Gastroesophageal sphincter (tissue), 4 donors: ENCODE results near the gene THBS2. TPM values are rescaled to one million over a fixed set of nuclear protein-coding genes. Genes with fewer than 3 reads are reported as not detected.

Experiments
- ATAC-seq: fragments of 150-250 bp; one replicate; pipeline ENCODE4 v1.9.1; 2016; ENCODE audit warnings: mild to moderate bottlenecking, moderate library complexity
- H3K27ac ChIP-seq, 4 donors: fragments of 200-600 bp; sonication (generic) in 3 of 4; 1 replicate in 3 of 4; 2 replicates in 1 of 4; pipeline ENCODE4 v1.5.1; 2016 to 2019
- H3K27me3 ChIP-seq: fragments of 200-600 bp; sonication (generic); one replicate; pipeline ENCODE4 v1.5.1; 2019
- H3K36me3 ChIP-seq, 2 donors: fragments of 200-600 bp; sonication (generic); one replicate each; pipeline ENCODE4 v1.5.1; 2019; ENCODE audit warnings: control low read depth in 1 of 2
- H3K4me1 ChIP-seq, 3 donors: fragments of 200-600 bp; sonication (generic); 1 replicate in 2 of 3; 2 replicates in 1 of 3; pipeline ENCODE4 v1.5.1; 2016 to 2019; ENCODE audit warnings: control low read depth in 2 of 3
- H3K4me3 ChIP-seq, 2 donors: fragments of 200-600 bp; sonication (generic); one replicate each; pipeline ENCODE4 v1.5.1; 2019; ENCODE audit warnings: mild to moderate bottlenecking in 1 of 2, moderate library complexity in 1 of 2
- H3K9me3 ChIP-seq, 3 donors: fragments of 200-600 bp; sonication (generic); one replicate each; pipeline ENCODE4 v1.5.1; 2017 to 2019; ENCODE audit warnings: control low read depth in 2 of 3
- EP300 ChIP-seq: sonication (generic); formaldehyde crosslinking; IDR thresholded peaks from one replicate; pipeline ENCODE4 v1.6.1; 2017; ENCODE audit warnings: antibody characterized with exemption, mild to moderate bottlenecking
- POLR2A ChIP-seq, 2 donors: fragments of 450-650 bp; IDR thresholded peaks; one replicate each; pipeline ENCODE4 v1.6.1; 2017; ENCODE audit warnings: antibody characterized with exemption in 2 of 2, mild to moderate bottlenecking in 2 of 2, moderate library complexity in 1 of 2
- POLR2AphosphoS5 ChIP-seq: sonication (generic); formaldehyde crosslinking; IDR thresholded peaks from one replicate; pipeline ENCODE4 v1.6.1; 2017; ENCODE audit warnings: antibody characterized with exemption
- WGBS, 2 donors: methylation state at CpG; one replicate each; pipeline ENCODE4 v1.1.5; 2018; ENCODE audit warnings: low coverage in 1 of 2; 5-methylcytosine and 5-hydroxymethylcytosine counted together
- total RNA-seq, 4 donors: library from RNA; depleted of rRNA; stranded (reverse); fragments of >200 nt; gene quantifications; one replicate each; pipeline ENCODE4 v1.1.0, GENCODE V29; 2016
- TF ChIP-seq, protein P1 (sequence below), 4 experiments: fragments of 200-600 bp in 2 of 4; fragments of 450-650 bp in 2 of 4; sonication (generic) in 1 of 4; IDR thresholded peaks; one replicate each; pipeline ENCODE4 v1.5.1; 2017 to 2019; ENCODE audit warnings: antibody characterized with exemption in 4 of 4, mild to moderate bottlenecking in 2 of 4, moderate library complexity in 2 of 4

THBS2 gene
- total RNA-seq, 4 donors from 2014 or later: 21.5 to 41.9 (median 35.7) TPM

DNA sequence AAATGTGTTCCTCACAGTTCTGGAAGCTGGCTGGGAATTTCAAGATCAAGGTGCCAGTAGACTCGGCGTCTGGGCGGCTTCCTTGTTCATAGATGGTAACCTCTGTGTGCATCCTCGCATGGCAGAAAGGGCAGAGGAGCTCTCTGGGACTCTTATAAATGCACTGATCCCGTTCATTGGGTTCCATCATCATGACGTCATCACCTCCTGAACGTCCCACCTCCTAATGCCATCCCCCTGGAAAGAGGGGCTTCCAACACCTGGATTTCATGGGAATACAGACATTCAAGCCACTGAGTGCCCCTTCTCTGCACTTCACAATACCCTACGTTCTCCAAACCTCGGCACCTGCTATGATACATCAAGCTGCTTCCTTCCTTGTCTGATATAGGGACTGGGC is 37.5 kb upstream of the THBS2 start:
- H3K4me1 ChIP-seq: peaks cover 0 to 3% (median 0%) of the 10 kb centered on the region in 3 donors
- no peak for ATAC-seq
- TF ChIP-seq, protein P1, sequence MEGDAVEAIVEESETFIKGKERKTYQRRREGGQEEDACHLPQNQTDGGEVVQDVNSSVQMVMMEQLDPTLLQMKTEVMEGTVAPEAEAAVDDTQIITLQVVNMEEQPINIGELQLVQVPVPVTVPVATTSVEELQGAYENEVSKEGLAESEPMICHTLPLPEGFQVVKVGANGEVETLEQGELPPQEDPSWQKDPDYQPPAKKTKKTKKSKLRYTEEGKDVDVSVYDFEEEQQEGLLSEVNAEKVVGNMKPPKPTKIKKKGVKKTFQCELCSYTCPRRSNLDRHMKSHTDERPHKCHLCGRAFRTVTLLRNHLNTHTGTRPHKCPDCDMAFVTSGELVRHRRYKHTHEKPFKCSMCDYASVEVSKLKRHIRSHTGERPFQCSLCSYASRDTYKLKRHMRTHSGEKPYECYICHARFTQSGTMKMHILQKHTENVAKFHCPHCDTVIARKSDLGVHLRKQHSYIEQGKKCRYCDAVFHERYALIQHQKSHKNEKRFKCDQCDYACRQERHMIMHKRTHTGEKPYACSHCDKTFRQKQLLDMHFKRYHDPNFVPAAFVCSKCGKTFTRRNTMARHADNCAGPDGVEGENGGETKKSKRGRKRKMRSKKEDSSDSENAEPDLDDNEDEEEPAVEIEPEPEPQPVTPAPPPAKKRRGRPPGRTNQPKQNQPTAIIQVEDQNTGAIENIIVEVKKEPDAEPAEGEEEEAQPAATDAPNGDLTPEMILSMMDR (IDR thresholded peaks at IDR 0.05): no peak
- no peak for TF ChIP-seq POLR2AphosphoS5
- H3K36me3 ChIP-seq: no peaks in the 10 kb centered on the region
- no peak overlapping the region for H3K4me3 ChIP-seq
- H3K27ac ChIP-seq: peak overlapping the region in 1 of 4 donors; percentile 47
- H3K27me3 ChIP-seq: peaks cover 3% of the 10 kb centered on the region
- WGBS, 2 donors: 76 to 77% methylated on average over 2 to 5 of the region's 9 CpGs
- peaks cover 0 to 13% (median 0%) of the 10 kb centered on the region in 3 donors for H3K9me3 ChIP-seq

DNA sequence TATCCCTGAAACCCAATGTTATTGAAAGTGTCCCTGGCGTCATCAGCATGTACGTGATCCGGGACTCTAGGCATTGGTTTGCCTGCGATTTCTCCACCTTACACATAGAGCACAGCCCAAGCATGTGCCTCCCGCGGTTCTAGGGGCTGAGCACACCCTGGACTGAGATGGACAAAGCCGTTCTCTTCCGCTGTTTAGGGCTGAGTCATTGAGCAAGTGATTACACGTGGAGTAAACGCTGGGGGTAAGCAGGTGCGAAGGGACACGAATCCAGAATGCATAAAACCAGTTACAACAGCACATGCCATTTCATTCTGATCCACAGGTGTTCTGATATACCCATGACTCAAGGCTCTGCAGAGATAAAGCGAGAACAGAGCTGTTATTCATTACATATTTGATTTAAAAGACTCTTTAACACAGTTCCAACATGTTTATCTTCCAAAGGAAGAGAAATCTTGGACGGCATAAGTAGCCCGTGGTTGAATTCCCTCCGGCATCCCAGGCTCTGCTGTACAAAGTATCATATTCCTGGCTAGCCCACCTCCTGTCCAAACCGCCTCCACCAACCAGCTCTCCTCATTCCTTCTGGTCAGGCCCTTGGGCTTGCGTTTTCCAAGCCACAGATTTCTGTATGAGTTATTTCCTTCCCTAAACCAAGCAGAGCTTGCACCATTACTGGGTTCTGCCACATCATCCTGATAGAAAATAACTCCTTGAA is 36.1 kb upstream of the THBS2 start:
- Histone ChIP-seq H3K27me3 (peaks cover 3% of the 10 kb centered on the region), H3K9me3 (peaks cover 0 to 5% (median 0%) of the 10 kb centered on the region in 3 donors), H3K27ac (peak overlapping the region in 3 of 4 donors; percentile 14 to 47 (median 31)), H3K4me1 (peaks cover 0 to 3% (median 0%) of the 10 kb centered on the region in 3 donors), H3K4me3 (no peak overlapping the region), H3K36me3 (no peaks in the 10 kb centered on the region)
- ATAC-seq: peak; percentile 57
- 70 to 74% methylated on average over 13 to 14 of the region's 18 CpGs for WGBS, 2 donors
- TF ChIP-seq POLR2AphosphoS5: no peak
- TF ChIP-seq POLR2A (IDR thresholded peaks at IDR 0.05): no peak
- TF ChIP-seq EP300: no peak
- TF ChIP-seq, protein P1 (IDR thresholded peaks at IDR 0.05): no peak

DNA sequence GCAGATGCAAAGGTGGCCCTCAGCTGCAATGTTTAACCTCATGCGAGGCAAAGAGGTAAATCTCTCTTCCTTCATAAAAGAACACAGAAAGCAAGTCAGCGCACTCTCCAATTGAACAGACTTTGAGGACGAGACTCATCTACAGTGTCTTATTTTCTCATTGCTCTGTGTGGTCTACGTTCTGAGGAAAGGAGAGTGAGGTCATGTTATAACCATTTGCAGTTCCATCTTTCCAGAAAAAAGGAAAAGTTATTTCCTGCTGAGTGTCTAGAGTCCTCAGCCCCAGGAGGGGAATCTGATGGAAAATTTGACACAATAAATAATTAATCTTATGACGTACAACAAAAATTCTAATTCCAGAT is 35.6 kb upstream of the THBS2 start:
- Histone ChIP-seq H3K36me3 (no peaks in the 10 kb centered on the region), H3K4me1 (peaks cover 0 to 3% (median 0%) of the 10 kb centered on the region in 3 donors), H3K9me3 (peaks cover 0 to under 1% (median 0%) of the 10 kb centered on the region in 3 donors), H3K27me3 (peaks cover 3% of the 10 kb centered on the region), H3K27ac (peak overlapping the region in 3 of 4 donors; percentile 14 to 54 (median 31)), H3K4me3 (no peak overlapping the region)
- 41 to 86% methylated on average over 3 to 5 of the region's 5 CpGs for WGBS, 2 donors
- no peak for ATAC-seq
- TF ChIP-seq EP300 (no peak), POLR2A (IDR thresholded peaks at IDR 0.05) (no peak), POLR2AphosphoS5 (no peak)
- TF ChIP-seq, protein P1 (IDR thresholded peaks at IDR 0.05): no peak

DNA sequence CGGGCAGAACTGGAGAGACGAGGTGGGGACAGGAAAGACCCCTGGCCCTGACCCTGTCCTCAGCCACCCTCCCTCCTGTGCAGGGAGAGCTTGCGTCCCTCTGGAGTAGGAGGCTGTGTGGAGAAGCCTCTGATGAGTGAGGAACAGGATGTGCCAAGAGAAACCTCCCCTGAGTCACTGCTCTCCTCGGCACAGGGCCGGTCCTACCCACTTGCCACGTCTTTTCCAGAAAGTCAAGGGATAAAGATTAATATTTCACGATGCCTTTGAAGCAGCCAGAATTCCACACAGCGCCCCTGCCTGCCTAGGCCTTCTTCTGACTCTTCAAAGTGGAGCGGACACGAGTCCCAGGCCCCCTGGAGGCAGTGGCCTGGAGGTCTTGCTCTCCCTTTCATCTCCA is 34.9 kb upstream of the THBS2 start:
- H3K27ac ChIP-seq: peak overlapping the region in 1 of 4 donors; percentile 54
- H3K4me3 ChIP-seq: no peak overlapping the region
- H3K4me1 ChIP-seq: peaks cover 0 to 3% (median 0%) of the 10 kb centered on the region in 3 donors
- no peak for ATAC-seq
- no peaks in the 10 kb centered on the region for H3K36me3 ChIP-seq
- no peak for TF ChIP-seq POLR2A (IDR thresholded peaks at IDR 0.05)
- no peak for TF ChIP-seq EP300
- TF ChIP-seq POLR2AphosphoS5: no peak
- TF ChIP-seq, protein P1 (IDR thresholded peaks at IDR 0.05): no peak
- H3K9me3 ChIP-seq: no peaks in the 10 kb centered on the region
- WGBS, 2 donors: 83% methylated on average over 6 of the region's 10 CpGs; no CpG with 5 or more reads in 1 of the 2 donors
- H3K27me3 ChIP-seq: peaks cover 3% of the 10 kb centered on the region

DNA sequence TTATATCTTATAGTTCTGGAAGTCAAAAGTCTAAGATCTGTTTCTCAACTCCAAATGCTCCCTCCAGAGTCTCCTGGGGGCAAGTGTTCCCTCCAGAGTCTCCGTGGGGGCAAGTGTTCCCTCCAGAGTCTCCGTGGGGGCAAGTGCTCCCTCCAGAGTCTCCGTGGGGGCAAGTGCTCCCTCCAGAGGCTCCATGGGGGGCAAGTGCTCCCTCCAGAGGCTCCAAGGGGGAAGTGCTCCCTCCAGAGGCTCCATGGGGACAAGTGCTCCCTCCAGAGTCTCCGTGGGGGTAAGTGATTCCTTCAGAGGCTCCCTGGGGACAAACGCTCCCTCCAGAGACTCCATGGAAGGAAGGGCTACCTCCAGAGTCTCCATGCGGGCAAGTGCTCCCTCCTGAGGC is 34.0 kb upstream of the THBS2 start:
- H3K36me3 ChIP-seq: no peaks in the 10 kb centered on the region
- TF ChIP-seq, protein P1 (IDR thresholded peaks at IDR 0.05): no peak
- TF ChIP-seq POLR2A (IDR thresholded peaks at IDR 0.05): no peak
- TF ChIP-seq EP300: no peak
- no peak for TF ChIP-seq POLR2AphosphoS5
- peaks cover 0 to 3% (median 0%) of the 10 kb centered on the region in 3 donors for H3K4me1 ChIP-seq
- no peak overlapping the region for H3K27ac ChIP-seq
- no peak for ATAC-seq
- 80% methylated on average over 2 of the region's 6 CpGs; no CpG with 5 or more reads in 1 of the 2 donors for WGBS, 2 donors
- H3K9me3 ChIP-seq: no peaks in the 10 kb centered on the region
- no peak overlapping the region for H3K4me3 ChIP-seq
- peaks cover 3% of the 10 kb centered on the region for H3K27me3 ChIP-seq
